GM12874 (cell line): ENCODE data around the gene RCCD1.

Experiments used
- TF ChIP-seq, protein P1 (sequence below): IDR thresholded peaks from 2 replicates; pipeline ENCODE4 v1.5.1; 2011; ENCODE audit warnings: low read depth, mild to moderate bottlenecking, control low read depth, low read length, moderate library complexity; ENCODE audit not compliant: insufficient read depth

Gene RCCD1

DNA sequence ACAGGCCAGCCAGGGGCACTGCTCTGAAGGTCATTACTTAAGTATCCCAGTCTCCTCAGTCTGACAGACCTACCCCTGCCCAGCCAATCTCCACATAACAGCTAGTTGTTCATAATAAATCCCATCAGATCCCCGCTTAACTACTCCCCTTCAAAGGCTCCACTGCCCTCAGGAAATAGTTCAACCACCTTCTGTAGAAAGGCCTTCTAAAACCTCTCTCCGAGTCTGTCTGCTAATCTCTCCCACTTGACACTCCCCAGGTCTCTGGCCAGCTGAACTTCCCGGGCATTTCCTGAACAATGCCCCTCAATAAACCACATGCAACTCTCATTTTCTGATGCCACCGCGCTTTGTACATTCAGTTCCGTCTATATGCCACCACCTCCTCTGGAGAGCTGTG, 33.6 kb downstream of the RCCD1 start:
- TF ChIP-seq, protein P1, sequence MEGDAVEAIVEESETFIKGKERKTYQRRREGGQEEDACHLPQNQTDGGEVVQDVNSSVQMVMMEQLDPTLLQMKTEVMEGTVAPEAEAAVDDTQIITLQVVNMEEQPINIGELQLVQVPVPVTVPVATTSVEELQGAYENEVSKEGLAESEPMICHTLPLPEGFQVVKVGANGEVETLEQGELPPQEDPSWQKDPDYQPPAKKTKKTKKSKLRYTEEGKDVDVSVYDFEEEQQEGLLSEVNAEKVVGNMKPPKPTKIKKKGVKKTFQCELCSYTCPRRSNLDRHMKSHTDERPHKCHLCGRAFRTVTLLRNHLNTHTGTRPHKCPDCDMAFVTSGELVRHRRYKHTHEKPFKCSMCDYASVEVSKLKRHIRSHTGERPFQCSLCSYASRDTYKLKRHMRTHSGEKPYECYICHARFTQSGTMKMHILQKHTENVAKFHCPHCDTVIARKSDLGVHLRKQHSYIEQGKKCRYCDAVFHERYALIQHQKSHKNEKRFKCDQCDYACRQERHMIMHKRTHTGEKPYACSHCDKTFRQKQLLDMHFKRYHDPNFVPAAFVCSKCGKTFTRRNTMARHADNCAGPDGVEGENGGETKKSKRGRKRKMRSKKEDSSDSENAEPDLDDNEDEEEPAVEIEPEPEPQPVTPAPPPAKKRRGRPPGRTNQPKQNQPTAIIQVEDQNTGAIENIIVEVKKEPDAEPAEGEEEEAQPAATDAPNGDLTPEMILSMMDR: no peak

DNA sequence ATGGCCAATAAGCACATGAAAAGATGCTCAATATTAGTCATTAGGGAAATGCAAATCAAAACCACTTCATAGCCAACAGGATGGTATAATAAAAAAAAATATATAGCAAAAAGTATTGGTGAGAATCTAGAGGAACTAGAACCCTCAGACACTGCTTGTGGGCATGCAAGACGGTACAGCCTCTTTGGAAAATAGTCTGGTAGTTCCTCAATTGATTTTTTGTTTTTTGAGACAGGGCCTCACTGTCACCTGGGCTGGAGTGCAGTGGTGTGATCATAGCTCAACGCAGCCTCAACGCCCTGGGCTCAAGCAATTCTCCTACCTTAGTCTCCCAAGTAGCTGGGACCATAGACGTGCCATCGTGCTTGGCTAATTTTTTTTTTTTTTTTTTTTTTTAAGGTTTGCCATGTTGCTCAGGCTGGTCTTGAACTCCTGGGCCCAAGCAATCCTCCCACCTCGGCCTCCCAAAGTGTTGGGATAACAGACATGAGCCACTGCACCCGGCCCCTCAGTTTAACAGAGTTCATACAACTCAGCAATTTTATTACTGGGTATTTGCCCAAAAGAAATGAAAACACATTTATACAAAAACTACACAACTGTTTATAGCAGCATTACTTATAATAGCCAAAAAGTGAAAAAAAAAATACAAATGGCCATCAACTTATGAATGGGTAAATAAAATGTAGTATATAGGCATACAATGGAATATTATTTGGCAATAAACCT, 34.5 kb downstream of the RCCD1 start:
- TF ChIP-seq, protein P1: no peak

DNA sequence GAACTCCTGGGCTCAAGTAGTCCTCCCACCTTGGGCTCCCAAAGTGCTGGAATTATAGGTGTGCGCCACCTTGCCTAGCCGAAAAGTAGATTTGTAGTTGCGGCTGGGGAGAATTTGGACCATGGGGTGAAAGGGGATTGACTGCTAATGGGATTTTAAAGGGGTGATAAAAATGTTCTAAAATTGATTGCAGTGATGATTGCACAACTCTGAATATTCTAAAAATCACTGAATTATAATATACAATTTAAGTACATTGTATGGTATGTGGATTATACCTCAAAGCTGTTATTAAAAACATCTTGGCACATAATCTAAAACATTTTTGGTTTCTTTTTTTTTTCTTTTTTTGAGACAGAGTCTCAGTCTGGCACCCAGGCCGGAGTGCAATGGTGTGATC, 35.8 kb downstream of the RCCD1 start:
- TF ChIP-seq, protein P1: no peak

DNA sequence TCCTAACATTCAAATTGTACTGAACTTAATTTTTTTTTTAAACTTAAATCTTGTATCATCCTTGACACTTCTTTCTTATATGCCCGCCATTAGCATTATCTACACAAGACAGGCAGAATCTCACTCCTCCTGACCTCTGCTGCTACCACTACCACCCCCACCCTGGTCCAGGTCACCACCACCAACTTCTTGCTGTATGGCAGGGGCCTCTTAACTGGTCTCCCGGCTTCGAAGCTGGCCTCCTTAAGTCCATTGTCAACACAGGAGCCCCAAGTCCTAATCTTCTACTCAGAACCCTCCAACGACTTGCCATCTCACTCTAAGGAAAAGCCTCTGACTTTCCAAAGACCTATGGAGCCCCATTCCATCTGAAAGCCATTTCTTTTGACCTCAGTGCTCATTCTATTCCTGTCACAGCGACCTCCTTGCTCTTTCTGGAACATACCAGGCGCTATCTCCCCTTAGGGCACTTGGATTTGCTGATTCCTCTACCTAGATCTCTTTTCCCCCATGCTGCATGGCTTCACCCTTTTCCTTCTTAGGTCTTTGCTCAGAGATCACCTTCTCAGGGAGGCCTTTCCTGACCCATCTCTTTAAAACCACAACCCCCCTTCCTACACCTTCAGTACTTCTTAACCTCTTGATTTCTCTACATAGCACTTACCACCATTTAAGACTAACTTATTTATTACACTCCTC, 37.1 kb downstream of the RCCD1 start:
- TF ChIP-seq, protein P1: no peak

DNA sequence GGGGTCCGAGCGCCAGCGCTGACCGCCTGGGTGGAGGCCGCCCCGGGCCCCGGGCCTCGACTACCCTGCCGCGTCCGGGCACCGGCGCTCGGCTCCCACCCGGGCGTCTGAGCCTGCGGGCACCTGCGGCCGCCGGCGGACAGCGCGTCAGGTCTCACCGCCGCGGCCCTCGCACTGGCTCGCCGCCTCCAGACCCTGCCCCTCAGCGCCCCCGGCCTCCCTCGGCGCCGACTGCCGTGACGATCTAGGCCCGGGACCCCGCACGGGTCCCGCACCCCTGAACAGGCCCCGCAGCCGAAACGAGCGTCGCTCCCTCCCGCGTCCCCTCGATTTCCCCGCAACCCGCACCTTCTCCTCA, 39.4 kb downstream of the RCCD1 start:
- TF ChIP-seq, protein P1: no peak

DNA sequence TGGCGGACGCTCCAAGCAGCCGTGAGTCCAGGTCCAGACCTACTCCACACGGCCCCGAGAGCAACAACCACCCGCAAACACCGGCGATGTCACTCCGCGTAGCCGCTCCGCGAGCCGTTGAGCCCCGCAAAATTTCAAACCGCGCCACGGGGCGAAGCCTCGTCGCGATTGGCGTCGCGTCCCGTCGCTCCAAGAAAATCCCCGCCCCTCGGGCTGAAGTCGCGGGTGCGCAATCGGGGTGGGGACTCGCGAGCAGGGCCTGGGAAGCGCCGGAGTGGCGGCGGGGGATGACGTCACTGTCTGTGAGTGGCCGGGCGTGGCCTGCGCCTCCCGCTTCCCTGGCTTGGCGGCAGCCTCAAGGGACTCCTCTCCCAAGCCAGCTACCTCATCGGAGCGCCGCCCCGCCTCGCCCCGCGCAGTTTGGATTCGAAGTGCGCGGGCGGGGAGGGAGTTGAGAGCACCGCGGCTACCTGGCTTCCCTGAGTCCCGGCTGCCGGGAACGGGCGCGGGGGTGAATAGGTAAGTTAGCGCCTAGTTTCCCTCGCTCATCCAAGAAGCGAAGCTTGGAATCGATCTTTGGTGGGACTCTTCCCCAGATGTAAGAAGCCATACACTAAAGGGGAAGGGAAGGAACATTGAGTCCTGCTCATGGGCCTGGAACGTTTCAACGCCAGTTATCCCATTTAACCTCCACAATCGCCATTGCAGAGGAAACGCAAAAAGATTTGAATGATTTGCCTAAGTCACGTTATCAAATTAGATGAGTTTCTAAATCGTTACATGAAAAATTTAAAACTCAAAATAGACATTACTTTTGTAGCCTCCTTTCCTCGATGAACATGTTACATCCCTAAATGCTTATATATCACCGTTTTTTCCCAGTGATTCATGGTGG, 40.0 kb downstream of the RCCD1 start, which contains the start of gene PRC1:
TSS of gene PRC1 (minus strand) at position 119 of the 895 bp plus-strand sequence. CDS start at position 1, 118 bp downstream.
- TF ChIP-seq, protein P1: no peak

DNA sequence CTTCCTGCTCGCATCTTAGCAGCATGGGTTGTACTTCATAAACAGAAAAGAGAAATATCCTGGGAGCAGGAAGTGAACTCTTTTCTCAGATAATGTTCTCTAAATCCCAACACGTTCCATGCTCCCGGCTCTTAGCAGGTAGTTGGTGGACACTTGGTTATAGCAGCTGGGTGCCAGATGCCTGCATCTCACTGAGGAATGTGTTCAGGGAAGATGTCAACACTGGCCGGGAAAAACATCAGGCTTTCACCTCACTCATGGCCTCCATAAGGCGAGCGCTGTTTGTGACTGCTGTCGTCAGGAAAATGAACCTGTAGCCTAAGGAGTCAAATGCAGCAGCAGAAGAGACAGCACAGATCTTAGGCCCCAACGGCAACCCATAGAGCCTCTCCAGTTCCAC, 44.1 kb downstream of the RCCD1 start:
- TF ChIP-seq, protein P1: no peak
